ENCODE measurements around the gene CCDC134.

CCDC134 gene

GRCh38 chr22:41840216-41840615, 39.7 kb downstream of the CCDC134 start:
- Histone ChIP-seq H3K36me3 (ENCODE audit: control insufficient read depth in 1 of 2, insufficient read depth in 2 of 2, low read depth in 1 of 2, low read length in 2 of 2) (peaks cover 14 to 49% of the 10 kb centered on the region in 2 experiments), H3K4me2 (ENCODE audit: low read length, poor library complexity, severe bottlenecking) (no peak overlapping the region), H2BK12ac (ENCODE audit: low read length in 2 of 2) (no peak overlapping the region), H3K4ac (ENCODE audit: low read depth in 1 of 2, low read length in 2 of 2) (no peak overlapping the region), H2BK5ac (ENCODE audit: low read depth, low read length, poor library complexity, severe bottlenecking) (no peak overlapping the region), H4K8ac (ENCODE audit: low read length) (no peak overlapping the region), H3K27ac (ENCODE audit: low read length, poor library complexity, severe bottlenecking) (no peak overlapping the region), H4K91ac (ENCODE audit: low read length) (no peak overlapping the region), H3K4me3 (ENCODE audit: insufficient read depth in 1 of 2, low read depth in 1 of 2, low read length in 2 of 2) (no peak overlapping the region), H3K4me1 (ENCODE audit: control insufficient read depth, insufficient read depth, low read depth, low read length) (peaks cover 6% of the 10 kb centered on the region), H2AK5ac (ENCODE audit: low read length, severe bottlenecking) (no peak overlapping the region), H3K9me3 (ENCODE audit: control insufficient read depth, low read length) (no peaks in the 10 kb centered on the region), H3K9ac (ENCODE audit: low read length) (no peak overlapping the region), H3K23ac (ENCODE audit: low read length in 2 of 2) (no peak overlapping the region), H3K79me1 (replicated peaks; ENCODE audit: low read length, poor library complexity, severe bottlenecking) (peaks cover 6% of the 10 kb centered on the region), H2BK120ac (ENCODE audit: low read depth, low read length) (no peak overlapping the region), H2AFZ (ENCODE audit: low read depth, low read length) (no peak overlapping the region), H3K27me3 (ENCODE audit: control insufficient read depth in 1 of 2, insufficient read depth in 1 of 2, low read length in 2 of 2) (no peaks in the 10 kb centered on the region), H3K14ac (ENCODE audit: low read length in 2 of 2) (no peak overlapping the region), H2BK15ac (ENCODE audit: low read depth, poor library complexity, severe bottlenecking) (no peak overlapping the region), H3K18ac (ENCODE audit: low read depth in 1 of 2, low read length in 2 of 2) (no peak overlapping the region)
- DNase-seq = no peak
- WGBS = 98% methylated on average over 4 of the region's 5 CpGs

- H2BK12ac ChIP-seq (ENCODE audit: low read length in 2 of 2) = peak overlapping the region in 1 of 2 experiments; percentile 6
- no peak overlapping the region for H3K4ac ChIP-seq (ENCODE audit: low read depth in 1 of 2, low read length in 2 of 2)
- no peaks in the 10 kb centered on the region for H3K27me3 ChIP-seq (ENCODE audit: control insufficient read depth in 1 of 2, insufficient read depth in 1 of 2, low read length in 2 of 2)
- H3K36me3 ChIP-seq (ENCODE audit: control insufficient read depth in 1 of 2, insufficient read depth in 2 of 2, low read depth in 1 of 2, low read length in 2 of 2) = peaks cover 13 to 44% of the 10 kb centered on the region in 2 experiments
- H2BK120ac ChIP-seq (ENCODE audit: low read depth, low read length) = no peak overlapping the region
- no peak for DNase-seq
- no peak overlapping the region for H3K4me3 ChIP-seq (ENCODE audit: insufficient read depth in 1 of 2, low read depth in 1 of 2, low read length in 2 of 2)
- no peak overlapping the region for H2BK15ac ChIP-seq (ENCODE audit: low read depth, poor library complexity, severe bottlenecking)
- H3K23ac ChIP-seq (ENCODE audit: low read length in 2 of 2) = peak overlapping the region in 1 of 2 experiments; percentile 46
- H3K14ac ChIP-seq (ENCODE audit: low read length in 2 of 2) = no peak overlapping the region
- no peak overlapping the region for H3K27ac ChIP-seq (ENCODE audit: low read length, poor library complexity, severe bottlenecking)
- peaks cover 7% of the 10 kb centered on the region for H3K4me1 ChIP-seq (ENCODE audit: control insufficient read depth, insufficient read depth, low read depth, low read length)
- no peak overlapping the region for H4K8ac ChIP-seq (ENCODE audit: low read length)
- peaks cover 6% of the 10 kb centered on the region for H3K79me1 ChIP-seq (replicated peaks; ENCODE audit: low read length, poor library complexity, severe bottlenecking)
- no peak overlapping the region for H3K18ac ChIP-seq (ENCODE audit: low read depth in 1 of 2, low read length in 2 of 2)
- no peaks in the 10 kb centered on the region for H3K9me3 ChIP-seq (ENCODE audit: control insufficient read depth, low read length)
- no peak overlapping the region for H3K9ac ChIP-seq (ENCODE audit: low read length)
- no peak overlapping the region for H3K4me2 ChIP-seq (ENCODE audit: low read length, poor library complexity, severe bottlenecking)
- H2AK5ac ChIP-seq (ENCODE audit: low read length, severe bottlenecking) = no peak overlapping the region
- no peak overlapping the region for H2BK5ac ChIP-seq (ENCODE audit: low read depth, low read length, poor library complexity, severe bottlenecking)
- no peak overlapping the region for H2AFZ ChIP-seq (ENCODE audit: low read depth, low read length)
- H4K91ac ChIP-seq (ENCODE audit: low read length) = no peak overlapping the region
- 100% methylated on average over 1 of the region's 3 CpGs for WGBS
Observed at GRCh38 chr22:41841085-41841712, 40.7 kb downstream of the CCDC134 start.

GRCh38 chr22:41842996-41843970, 42.8 kb downstream of the CCDC134 start:
- Histone ChIP-seq H2BK5ac (ENCODE audit: low read depth, low read length, poor library complexity, severe bottlenecking) (no peak overlapping the region), H2BK120ac (ENCODE audit: low read depth, low read length) (no peak overlapping the region), H3K4me3 (ENCODE audit: insufficient read depth in 1 of 2, low read depth in 1 of 2, low read length in 2 of 2) (no peak overlapping the region), H3K9me3 (ENCODE audit: control insufficient read depth, low read length) (no peaks in the 10 kb centered on the region), H4K8ac (ENCODE audit: low read length) (no peak overlapping the region), H2BK15ac (ENCODE audit: low read depth, poor library complexity, severe bottlenecking) (no peak overlapping the region), H2BK12ac (ENCODE audit: low read length in 2 of 2) (no peak overlapping the region), H3K4me1 (ENCODE audit: control insufficient read depth, insufficient read depth, low read depth, low read length) (peaks cover 9% of the 10 kb centered on the region), H3K18ac (ENCODE audit: low read depth in 1 of 2, low read length in 2 of 2) (no peak overlapping the region), H3K27me3 (ENCODE audit: control insufficient read depth in 1 of 2, insufficient read depth in 1 of 2, low read length in 2 of 2) (no peaks in the 10 kb centered on the region), H3K27ac (ENCODE audit: low read length, poor library complexity, severe bottlenecking) (no peak overlapping the region), H3K79me1 (replicated peaks; ENCODE audit: low read length, poor library complexity, severe bottlenecking) (peaks cover 1% of the 10 kb centered on the region), H3K23ac (ENCODE audit: low read length in 2 of 2) (no peak overlapping the region), H2AK5ac (ENCODE audit: low read length, severe bottlenecking) (no peak overlapping the region), H3K9ac (ENCODE audit: low read length) (no peak overlapping the region), H3K4me2 (ENCODE audit: low read length, poor library complexity, severe bottlenecking) (no peak overlapping the region), H3K36me3 (ENCODE audit: control insufficient read depth in 1 of 2, insufficient read depth in 2 of 2, low read depth in 1 of 2, low read length in 2 of 2) (peaks cover 7 to 30% of the 10 kb centered on the region in 2 experiments), H2AFZ (ENCODE audit: low read depth, low read length) (no peak overlapping the region), H3K14ac (ENCODE audit: low read length in 2 of 2) (no peak overlapping the region), H3K4ac (ENCODE audit: low read depth in 1 of 2, low read length in 2 of 2) (no peak overlapping the region), H4K91ac (ENCODE audit: low read length) (no peak overlapping the region)
- over 99% methylated on average over 8 of the region's 8 CpGs for WGBS
- DNase-seq = no peak

- no CpG with 5 or more reads among the region's 1 CpG for WGBS
- Histone ChIP-seq H3K27ac (ENCODE audit: low read length, poor library complexity, severe bottlenecking) (no peak overlapping the region), H3K9me3 (ENCODE audit: control insufficient read depth, low read length) (no peaks in the 10 kb centered on the region)
Observed at GRCh38 chr22:41844036-41844435, 43.6 kb downstream of the CCDC134 start.

More at GRCh38 chr22:41844036-41844435, 43.6 kb downstream of the CCDC134 start:
- Histone ChIP-seq H3K4me1 (ENCODE audit: control insufficient read depth, insufficient read depth, low read depth, low read length) (peaks cover 10% of the 10 kb centered on the region), H3K14ac (ENCODE audit: low read length in 2 of 2) (no peak overlapping the region), H3K9ac (ENCODE audit: low read length) (no peak overlapping the region), H3K27me3 (ENCODE audit: control insufficient read depth in 1 of 2, insufficient read depth in 1 of 2, low read length in 2 of 2) (no peaks in the 10 kb centered on the region), H4K8ac (ENCODE audit: low read length) (no peak overlapping the region), H4K91ac (ENCODE audit: low read length) (no peak overlapping the region), H2AK5ac (ENCODE audit: low read length, severe bottlenecking) (no peak overlapping the region), H3K23ac (ENCODE audit: low read length in 2 of 2) (no peak overlapping the region), H3K18ac (ENCODE audit: low read depth in 1 of 2, low read length in 2 of 2) (no peak overlapping the region), H2BK15ac (ENCODE audit: low read depth, poor library complexity, severe bottlenecking) (no peak overlapping the region), H2BK5ac (ENCODE audit: low read depth, low read length, poor library complexity, severe bottlenecking) (no peak overlapping the region), H2AFZ (ENCODE audit: low read depth, low read length) (no peak overlapping the region), H3K79me1 (replicated peaks; ENCODE audit: low read length, poor library complexity, severe bottlenecking) (peaks cover 4% of the 10 kb centered on the region), H3K4me2 (ENCODE audit: low read length, poor library complexity, severe bottlenecking) (no peak overlapping the region), H2BK120ac (ENCODE audit: low read depth, low read length) (no peak overlapping the region), H3K4me3 (ENCODE audit: insufficient read depth in 1 of 2, low read depth in 1 of 2, low read length in 2 of 2) (no peak overlapping the region), H2BK12ac (ENCODE audit: low read length in 2 of 2) (no peak overlapping the region), H3K4ac (ENCODE audit: low read depth in 1 of 2, low read length in 2 of 2) (no peak overlapping the region), H3K36me3 (ENCODE audit: control insufficient read depth in 1 of 2, insufficient read depth in 2 of 2, low read depth in 1 of 2, low read length in 2 of 2) (peaks cover 5 to 26% of the 10 kb centered on the region in 2 experiments)
- no peak for DNase-seq

Data from mesenchymal stem cell (in vitro differentiated cells and primary cell).